Ishikawa (cell line): ENCODE results near the gene PARP9.

ENCODE experiments used
- CEBPB ChIP-seq: IDR thresholded peaks from 2 replicates; pipeline ENCODE4 v1.6.1; 2012
- CREB1 ChIP-seq: IDR thresholded peaks from 2 replicates; pipeline ENCODE4 v1.6.1; 2012; ENCODE audit warnings: low read depth
- EGR1 ChIP-seq: IDR thresholded peaks from 2 replicates; pipeline ENCODE4 v1.6.1; 2012
- EP300 ChIP-seq: IDR thresholded peaks from 2 replicates; pipeline ENCODE4 v1.6.1; 2012; ENCODE audit warnings: borderline replicate concordance
- FOXM1 ChIP-seq: IDR thresholded peaks from 2 replicates; pipeline ENCODE4 v1.6.1; 2012; ENCODE audit warnings: low read depth, borderline replicate concordance
- MAX ChIP-seq: IDR thresholded peaks from 2 replicates; pipeline ENCODE4 v1.6.1; 2012
- RAD21 ChIP-seq: IDR thresholded peaks from 2 replicates; pipeline ENCODE4 v1.6.1; 2012; ENCODE audit warnings: low read depth
- TAF1 ChIP-seq: IDR thresholded peaks from 2 replicates; pipeline ENCODE4 v1.6.1; 2012; ENCODE audit warnings: low read depth, mild to moderate bottlenecking
- TEAD4 ChIP-seq: IDR thresholded peaks from 2 replicates; pipeline ENCODE4 v1.6.1; 2012
- YY1 ChIP-seq: IDR thresholded peaks from 2 replicates; pipeline ENCODE4 v1.6.1; 2012; ENCODE audit warnings: low read depth
- ZBTB7A ChIP-seq: IDR thresholded peaks from 2 replicates; pipeline ENCODE4 v1.6.1; 2012; ENCODE audit warnings: low read depth

- TF ChIP-seq EGR1 (no peak), RAD21 (no peak), CREB1 (no peak), EP300 (no peak), ZBTB7A (no peak), YY1 (no peak), FOXM1 (no peak), TEAD4 (no peak), TAF1 (no peak), MAX (no peak), CEBPB (no peak)
Measured at GRCh38 chr3:122603056-122603455, 39.0 kb upstream of the PARP9 start.
